ENCODE data around the gene C10orf67. TPM values are rescaled to one million over a fixed set of nuclear protein-coding genes. Genes with fewer than 3 reads are reported as not detected.
"Not testable (repeated sequence)": the region's sequence is repeated elsewhere in the genome, so short reads cannot be mapped to it uniquely, and the experiment has no call there.

Gene C10orf67
- total RNA-seq, 6 experiments from 2014 or later: 0.10 to 0.88 (median 0.33) TPM

- Mint-ChIP-seq H3K36me3 (ENCODE audit: low read depth) (no peaks in the 10 kb centered on the region), H3K4me1 (ENCODE audit: low read depth) (no peaks in the 10 kb centered on the region), H3K27me3 (ENCODE audit: insufficient read depth) (peaks cover 3% of the 10 kb centered on the region), H3K4me3 (no peak overlapping the region), H3K9me3 (no peaks in the 10 kb centered on the region), H3K27ac (no peak overlapping the region)
- DNase-seq: no peak
- no peak for TF ChIP-seq CTCF (IDR thresholded peaks at IDR 0.05)
Measured at GRCh38 chr10:23283680-23284079, 60.9 kb downstream of the C10orf67 start.

- Mint-ChIP-seq H3K27ac (no peak overlapping the region), H3K36me3 (ENCODE audit: low read depth) (no peaks in the 10 kb centered on the region), H3K4me1 (ENCODE audit: low read depth) (no peaks in the 10 kb centered on the region), H3K9me3 (no peaks in the 10 kb centered on the region), H3K27me3 (ENCODE audit: insufficient read depth) (peaks cover 3% of the 10 kb centered on the region), H3K4me3 (no peak overlapping the region)
- DNase-seq: no peak
- no peak for TF ChIP-seq CTCF (IDR thresholded peaks at IDR 0.05)
Measured at GRCh38 chr10:23281044-23281433, 63.6 kb downstream of the C10orf67 start.

- TF ChIP-seq CTCF (IDR thresholded peaks at IDR 0.05): no peak
Measured at GRCh38 chr10:23280419-23281043, 64.1 kb downstream of the C10orf67 start.

GRCh38 chr10:23275355-23275754 lies 69.2 kb downstream of the C10orf67 start:
- H3K4me1 Mint-ChIP-seq (ENCODE audit: low read depth): no peaks in the 10 kb centered on the region
- peaks cover 20% of the 10 kb centered on the region for H3K9me3 Mint-ChIP-seq
- H3K4me3 Mint-ChIP-seq: no peak overlapping the region
- peaks cover 4% of the 10 kb centered on the region; the same call in 1 of the 2 replicates for H3K36me3 Mint-ChIP-seq (ENCODE audit: low read depth)
- H3K27ac Mint-ChIP-seq: no peak overlapping the region
- TF ChIP-seq CTCF (IDR thresholded peaks at IDR 0.05): no peak
- no peak for DNase-seq
- no peaks in the 10 kb centered on the region; the same call in 1 of the 2 replicates for H3K27me3 Mint-ChIP-seq (ENCODE audit: insufficient read depth)

More at GRCh38 chr10:23280419-23281043, 64.1 kb downstream of the C10orf67 start:
- Mint-ChIP-seq H3K9me3 (no peaks in the 10 kb centered on the region), H3K4me1 (ENCODE audit: low read depth) (no peaks in the 10 kb centered on the region), H3K27ac (no peak overlapping the region), H3K36me3 (ENCODE audit: low read depth) (no peaks in the 10 kb centered on the region), H3K27me3 (ENCODE audit: insufficient read depth) (peaks cover 3% of the 10 kb centered on the region), H3K4me3 (no peak overlapping the region)
- DNase-seq: no peak

- not testable (repeated sequence) for H3K27ac Mint-ChIP-seq; H3K36me3 Mint-ChIP-seq (ENCODE audit: low read depth); H3K4me3 Mint-ChIP-seq; H3K27me3 Mint-ChIP-seq (ENCODE audit: insufficient read depth); DNase-seq; H3K4me1 Mint-ChIP-seq (ENCODE audit: low read depth)
- peaks cover 20% of the 10 kb centered on the region for H3K9me3 Mint-ChIP-seq
Measured at GRCh38 chr10:23274179-23274578, 70.4 kb downstream of the C10orf67 start.

- H3K27ac Mint-ChIP-seq: no peak overlapping the region
Measured at GRCh38 chr10:23270531-23270930, 74.1 kb downstream of the C10orf67 start.

More at GRCh38 chr10:23270531-23270930, 74.1 kb downstream of the C10orf67 start:
- Mint-ChIP-seq H3K4me3 (no peak overlapping the region), H3K4me1 (ENCODE audit: low read depth) (no peaks in the 10 kb centered on the region), H3K9me3 (peaks cover 20% of the 10 kb centered on the region), H3K36me3 (ENCODE audit: low read depth) (peaks cover 4% of the 10 kb centered on the region; the same call in 1 of the 2 replicates), H3K27me3 (ENCODE audit: insufficient read depth) (no peaks in the 10 kb centered on the region)
- DNase-seq: no peak
- TF ChIP-seq CTCF (IDR thresholded peaks at IDR 0.05): no peak
